GM19193 (cell line): ENCODE data around the gene BTG1.

Source experiments
- POLR2A ChIP-seq: IDR thresholded peaks from 4 replicates; pipeline ENCODE4 v1.6.1; 2011; ENCODE audit not compliant: insufficient read depth, insufficient read length; ENCODE audit errors: extremely low read depth

Gene BTG1

GRCh38 chr12:92124689-92125029 lies 21.0 kb downstream of the BTG1 start:
- no peak for TF ChIP-seq POLR2A

- TF ChIP-seq POLR2A, result no peak
Observed at GRCh38 chr12:92123780-92124688, 21.6 kb downstream of the BTG1 start.

DNA sequence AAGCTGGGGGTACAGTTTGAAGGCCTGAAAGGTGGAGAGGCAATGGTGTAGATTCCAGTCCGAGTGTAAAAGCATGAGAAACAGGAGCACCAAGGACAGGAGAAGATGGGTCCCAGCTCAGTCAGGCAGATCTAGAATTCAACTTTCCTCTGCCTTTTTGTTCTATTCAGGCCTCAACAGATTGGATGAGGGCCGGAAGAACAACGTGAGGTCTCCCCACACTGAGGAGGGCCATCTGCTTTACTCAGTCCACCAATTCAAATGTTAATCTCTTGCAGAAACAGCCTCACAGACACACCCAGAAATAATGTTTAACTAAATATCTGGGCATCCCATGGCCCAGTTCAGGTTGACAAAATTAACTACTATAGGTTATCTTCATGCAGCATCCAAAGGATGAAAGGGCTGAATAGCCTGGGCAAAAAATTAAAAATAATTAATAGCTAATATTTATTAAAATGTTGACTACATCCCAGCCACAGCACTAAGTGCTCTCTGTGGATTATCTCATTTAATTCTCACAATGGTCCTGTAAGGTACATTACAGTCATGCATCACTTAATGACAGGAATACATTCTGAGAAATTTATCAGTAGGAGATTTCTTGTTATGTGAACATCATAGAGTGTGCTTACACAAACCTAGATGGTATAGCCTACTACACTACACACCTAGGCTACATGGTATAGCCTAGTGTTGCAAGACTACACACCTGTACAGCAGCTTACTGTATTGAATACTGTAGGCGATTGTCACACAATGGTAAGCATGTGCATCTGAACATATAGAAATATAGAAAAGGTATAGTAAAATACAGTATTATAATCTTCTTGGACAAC lies 22.5 kb downstream of the BTG1 start:
- TF ChIP-seq POLR2A, result no peak

DNA sequence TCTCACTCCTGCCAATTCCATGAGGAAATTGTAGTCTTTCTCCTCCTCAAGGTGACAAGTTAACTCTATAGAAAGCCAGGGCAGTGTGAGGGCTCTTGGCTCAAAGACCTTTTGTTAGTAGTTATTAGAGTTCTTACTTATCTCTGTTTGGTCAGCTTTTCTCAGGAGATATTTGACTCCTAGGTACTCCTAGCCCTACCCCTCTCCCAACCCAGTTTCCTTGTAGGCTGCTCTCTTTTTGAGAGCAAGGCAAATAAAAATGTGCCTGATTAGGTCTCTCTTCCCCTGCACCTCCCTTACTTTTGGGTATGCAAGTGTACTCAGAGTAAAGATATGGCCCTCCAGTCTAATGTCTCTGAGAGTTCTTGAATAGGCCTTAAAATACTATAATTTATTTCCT lies 23.8 kb downstream of the BTG1 start:
- no peak for TF ChIP-seq POLR2A

- no peak for TF ChIP-seq POLR2A
Observed at GRCh38 chr12:92118826-92119536, 26.7 kb downstream of the BTG1 start.

DNA sequence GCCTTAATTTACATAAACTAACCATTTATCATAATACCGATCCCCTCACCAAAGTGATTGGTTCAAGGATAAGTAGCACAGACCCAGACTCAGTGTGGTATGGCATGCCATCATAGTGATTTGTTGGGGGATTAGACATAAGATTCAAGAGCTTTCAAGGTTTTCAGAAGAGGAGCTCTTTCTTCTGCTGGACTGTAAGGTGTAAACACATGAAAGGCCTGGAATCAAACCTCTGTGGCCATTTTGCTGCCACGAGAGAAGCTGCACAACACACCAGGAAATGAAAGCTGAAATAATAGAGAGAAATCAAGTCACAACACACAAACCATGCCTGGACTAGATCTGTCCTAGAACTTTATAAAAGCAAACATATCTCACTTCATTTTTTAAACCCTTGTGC lies 30.8 kb downstream of the BTG1 start:
- no peak for TF ChIP-seq POLR2A

DNA sequence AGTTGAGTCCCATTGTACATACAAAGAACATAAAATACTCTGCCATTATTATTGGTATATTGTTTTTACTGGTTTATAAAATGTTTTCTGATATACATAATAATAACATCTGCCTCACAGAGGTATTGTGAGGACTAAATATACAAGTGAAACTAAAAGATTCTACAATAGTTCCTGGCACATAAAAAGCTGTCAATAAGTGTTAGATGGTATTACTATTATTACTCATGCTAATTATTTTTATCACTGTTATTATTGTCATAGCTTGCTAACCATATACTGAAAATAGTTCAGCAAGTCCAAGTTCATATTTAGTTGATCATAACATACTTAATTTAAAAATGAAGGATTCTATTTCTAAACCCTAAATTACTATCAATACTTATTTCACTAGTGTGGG lies 34.4 kb downstream of the BTG1 start:
- TF ChIP-seq POLR2A, result no peak

- no peak for TF ChIP-seq POLR2A
Observed at GRCh38 chr12:92110083-92110640, 35.5 kb downstream of the BTG1 start.

GRCh38 chr12:92109613-92110012 lies 36.0 kb downstream of the BTG1 start:
- no peak for TF ChIP-seq POLR2A

DNA sequence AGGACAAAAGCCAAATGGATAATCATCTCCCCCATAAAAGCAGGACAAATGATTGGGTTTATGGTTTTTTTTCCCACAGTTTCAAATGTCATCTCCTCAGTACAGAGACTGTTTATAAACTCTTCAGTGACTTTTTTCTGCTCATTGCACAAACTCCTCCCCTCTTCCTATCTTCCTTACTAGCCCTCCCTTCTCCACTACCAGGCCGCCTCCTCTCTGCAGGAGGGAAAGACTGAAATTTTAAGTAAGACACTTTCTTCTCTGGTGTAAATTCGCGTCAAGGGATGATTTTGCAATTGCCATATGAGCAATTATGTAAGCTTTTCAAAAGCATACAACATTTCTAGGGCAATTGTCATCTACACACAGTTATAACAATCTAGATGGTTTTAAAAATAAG lies 37.0 kb downstream of the BTG1 start:
- TF ChIP-seq POLR2A, result no peak

GRCh38 chr12:92107621-92108131 lies 38.0 kb downstream of the BTG1 start:
- TF ChIP-seq POLR2A, result no peak

GRCh38 chr12:92107094-92107493 lies 38.6 kb downstream of the BTG1 start:
- no peak for TF ChIP-seq POLR2A

DNA sequence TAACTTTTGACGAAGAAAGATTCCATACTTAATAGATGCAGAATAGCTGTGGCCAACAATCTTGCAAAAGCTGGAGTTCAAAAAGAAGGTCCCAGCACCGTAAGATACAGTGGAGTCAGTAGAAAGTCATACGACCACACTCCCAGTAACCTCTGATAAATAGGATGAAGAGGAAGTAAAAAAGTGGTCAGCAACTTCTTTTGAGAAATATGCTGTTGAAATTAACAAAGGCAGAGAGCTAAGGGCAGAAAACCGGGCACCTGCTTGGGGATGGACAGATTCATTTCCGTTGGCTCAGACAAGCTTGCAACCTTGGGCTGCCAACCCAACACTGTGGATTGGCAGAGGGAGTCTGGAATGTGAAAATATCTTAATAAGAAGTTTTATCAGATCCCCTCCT lies 40.0 kb downstream of the BTG1 start:
- TF ChIP-seq POLR2A, result no peak

GRCh38 chr12:92105110-92105509 lies 40.5 kb downstream of the BTG1 start:
- TF ChIP-seq POLR2A, result no peak

DNA sequence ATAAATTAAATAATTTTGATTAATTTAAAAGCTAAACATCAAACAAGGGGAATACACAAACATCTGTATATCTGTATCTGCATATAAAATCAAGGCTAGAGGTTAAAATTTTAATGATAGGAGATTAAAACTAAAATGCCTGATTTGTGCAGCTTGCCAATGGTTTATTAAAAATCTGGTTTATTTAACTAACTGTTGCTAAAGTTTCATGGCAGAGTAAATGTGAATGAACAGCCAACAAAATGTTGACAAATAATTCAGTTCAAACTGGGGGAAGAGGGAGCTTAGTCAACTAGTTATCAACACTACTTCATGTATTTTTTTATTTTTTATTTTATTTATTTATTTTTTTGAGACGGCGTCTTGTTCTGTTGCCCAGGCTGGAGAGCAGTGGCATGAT lies 43.0 kb downstream of the BTG1 start:
- TF ChIP-seq POLR2A, result no peak
